C4-2B (cell line): ENCODE results near the gene ATG2B.

Experiments
- ZFX ChIP-seq: fragments of 450-650 bp; IDR thresholded peaks from 2 replicates; pipeline ENCODE4 v1.6.1; 2017
- TF ChIP-seq, protein P1 (sequence below): fragments of 450-650 bp; conservative IDR thresholded peaks from 2 replicates; pipeline ENCODE4 v1.5.1; 2017; ENCODE audit warnings: mild to moderate bottlenecking

DNA sequence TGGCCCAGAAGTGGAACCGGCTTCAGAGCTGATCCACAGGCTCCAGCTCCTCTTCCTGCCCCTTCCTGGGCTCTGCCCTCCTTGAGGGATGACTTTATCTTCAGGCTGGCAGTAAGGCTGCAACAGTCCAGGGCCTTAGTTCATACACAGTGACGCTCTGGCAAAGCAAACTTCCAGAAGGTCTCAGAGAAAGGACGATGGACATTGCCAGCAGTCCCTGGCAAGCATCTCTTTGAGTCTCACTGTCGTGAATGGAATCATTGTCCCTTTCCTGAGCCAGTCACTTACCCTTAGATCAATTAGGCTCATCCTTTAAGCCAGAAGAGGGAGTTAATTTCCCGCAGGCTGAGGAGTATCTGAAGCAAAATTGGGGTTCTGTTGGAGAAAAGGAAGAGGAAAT lies 37.4 kb upstream of the ATG2B start:
- TF ChIP-seq, protein P1, sequence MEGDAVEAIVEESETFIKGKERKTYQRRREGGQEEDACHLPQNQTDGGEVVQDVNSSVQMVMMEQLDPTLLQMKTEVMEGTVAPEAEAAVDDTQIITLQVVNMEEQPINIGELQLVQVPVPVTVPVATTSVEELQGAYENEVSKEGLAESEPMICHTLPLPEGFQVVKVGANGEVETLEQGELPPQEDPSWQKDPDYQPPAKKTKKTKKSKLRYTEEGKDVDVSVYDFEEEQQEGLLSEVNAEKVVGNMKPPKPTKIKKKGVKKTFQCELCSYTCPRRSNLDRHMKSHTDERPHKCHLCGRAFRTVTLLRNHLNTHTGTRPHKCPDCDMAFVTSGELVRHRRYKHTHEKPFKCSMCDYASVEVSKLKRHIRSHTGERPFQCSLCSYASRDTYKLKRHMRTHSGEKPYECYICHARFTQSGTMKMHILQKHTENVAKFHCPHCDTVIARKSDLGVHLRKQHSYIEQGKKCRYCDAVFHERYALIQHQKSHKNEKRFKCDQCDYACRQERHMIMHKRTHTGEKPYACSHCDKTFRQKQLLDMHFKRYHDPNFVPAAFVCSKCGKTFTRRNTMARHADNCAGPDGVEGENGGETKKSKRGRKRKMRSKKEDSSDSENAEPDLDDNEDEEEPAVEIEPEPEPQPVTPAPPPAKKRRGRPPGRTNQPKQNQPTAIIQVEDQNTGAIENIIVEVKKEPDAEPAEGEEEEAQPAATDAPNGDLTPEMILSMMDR, result no peak
- TF ChIP-seq ZFX, result no peak
